HG03469 (cell line): ENCODE results near the gene CACNA2D1.
"Not testable (repeated sequence)": the region's sequence is repeated elsewhere in the genome, so short reads cannot be mapped to it uniquely, and the experiment has no call there.

Experiments
- ATAC-seq: cut with Tn5 transposase; IDR thresholded peaks from one replicate; pipeline ENCODE4 v1.9.1; 2021; ENCODE audit warnings: mild to moderate bottlenecking, moderate library complexity, moderate number of reproducible peaks; ENCODE audit not compliant: unreplicated experiment

CACNA2D1 gene

GRCh38 chr7:82435769-82436168 lies 7.8 kb downstream of the CACNA2D1 start:
- ATAC-seq = no peak

GRCh38 chr7:82434275-82435022 lies 9.1 kb downstream of the CACNA2D1 start:
- ATAC-seq = no peak

DNA sequence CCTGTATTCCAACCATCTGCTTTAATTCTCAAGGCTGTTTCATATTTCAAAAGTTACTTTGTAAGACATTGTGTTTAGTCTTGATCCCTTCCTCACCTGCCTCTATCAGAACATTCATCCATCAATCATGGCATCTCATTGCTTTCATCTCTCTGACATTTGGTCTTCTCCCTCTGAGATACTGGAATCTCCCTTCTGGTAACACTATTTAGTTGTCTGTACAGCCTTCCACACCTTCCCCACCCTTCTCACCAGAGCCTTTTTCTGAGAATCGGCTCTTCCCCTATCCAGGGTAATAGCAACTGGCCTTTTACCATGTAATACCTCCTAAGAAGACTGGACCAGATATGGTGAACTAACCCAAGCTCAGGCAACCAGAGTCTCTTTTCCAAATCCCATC lies 10.1 kb downstream of the CACNA2D1 start:
- no peak for ATAC-seq

- not testable (repeated sequence) for ATAC-seq
Measured at GRCh38 chr7:82432743-82433142, 10.8 kb downstream of the CACNA2D1 start.

DNA sequence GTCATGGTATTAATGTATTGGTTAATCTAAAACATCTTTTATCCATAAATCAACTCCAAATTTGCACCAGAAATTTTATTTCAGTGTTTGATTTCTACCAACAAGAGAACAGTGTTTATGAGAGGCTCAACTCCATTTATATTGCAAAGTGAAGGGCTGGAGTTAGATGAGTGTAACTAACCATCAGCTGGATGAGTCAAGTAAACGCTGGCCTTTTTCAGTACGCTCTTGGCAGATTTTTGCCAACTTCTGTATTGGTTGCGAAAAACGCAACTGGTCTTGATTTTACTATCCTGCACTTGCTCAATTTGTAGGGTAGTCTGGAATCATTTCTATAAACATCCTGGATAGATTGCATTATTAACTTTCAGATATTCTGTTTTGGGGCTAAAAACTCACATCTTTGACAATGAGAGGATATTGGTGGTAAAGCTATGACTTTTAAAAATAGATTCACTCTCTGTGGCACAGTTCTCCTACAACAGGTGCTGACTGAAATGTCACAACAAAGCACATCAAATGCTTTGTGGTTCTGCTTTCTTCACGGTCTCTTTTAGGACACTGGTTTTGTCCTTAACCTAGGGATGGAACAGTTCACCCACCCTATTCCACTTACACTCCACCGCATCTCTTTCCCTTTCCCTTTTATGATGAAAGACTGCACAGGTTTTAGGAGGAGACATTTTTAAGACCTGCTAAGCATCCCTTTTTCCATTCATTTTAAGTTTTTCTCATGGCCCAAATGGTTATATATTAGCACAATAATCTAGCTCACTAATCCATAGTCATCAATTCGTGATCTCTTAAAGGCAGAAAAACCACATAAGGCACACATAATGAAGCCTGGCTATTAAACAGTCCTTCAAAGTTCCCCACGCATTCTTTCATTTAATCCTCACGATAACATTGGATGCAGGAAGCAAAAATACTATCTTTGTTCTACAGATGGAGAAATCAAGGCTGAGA lies 12.8 kb downstream of the CACNA2D1 start:
- ATAC-seq = no peak

GRCh38 chr7:82429408-82429807 lies 14.2 kb downstream of the CACNA2D1 start:
- no peak for ATAC-seq

- ATAC-seq = no peak
Measured at GRCh38 chr7:82428186-82428961, 15.2 kb downstream of the CACNA2D1 start.

GRCh38 chr7:82423446-82423845 lies 20.1 kb downstream of the CACNA2D1 start:
- ATAC-seq = no peak

- no peak for ATAC-seq
Measured at GRCh38 chr7:82419200-82419599, 24.4 kb downstream of the CACNA2D1 start.

GRCh38 chr7:82417898-82418297 lies 25.7 kb downstream of the CACNA2D1 start:
- ATAC-seq = no peak

DNA sequence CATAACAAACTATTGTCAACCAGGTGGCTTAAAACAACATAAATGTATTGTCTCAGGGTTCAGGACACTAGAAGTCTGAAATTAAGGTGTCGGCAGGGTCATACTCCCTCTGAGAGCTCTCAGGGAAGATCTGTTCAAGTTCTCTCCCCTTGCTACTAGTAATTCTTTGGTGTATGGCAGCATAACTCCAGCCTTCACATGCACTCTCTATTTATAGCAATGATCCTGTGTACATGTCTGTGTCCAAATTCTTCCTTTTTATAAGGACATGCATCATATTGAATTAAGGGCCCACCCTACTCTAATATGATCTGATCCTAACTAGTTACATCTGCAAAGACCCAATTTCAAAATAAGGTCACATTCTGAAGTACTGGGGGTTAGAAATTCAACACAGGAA lies 27.2 kb downstream of the CACNA2D1 start:
- ATAC-seq = no peak

- no peak for ATAC-seq
Measured at GRCh38 chr7:82414389-82414788, 29.2 kb downstream of the CACNA2D1 start.

GRCh38 chr7:82413237-82413636 lies 30.3 kb downstream of the CACNA2D1 start:
- ATAC-seq = no peak

DNA sequence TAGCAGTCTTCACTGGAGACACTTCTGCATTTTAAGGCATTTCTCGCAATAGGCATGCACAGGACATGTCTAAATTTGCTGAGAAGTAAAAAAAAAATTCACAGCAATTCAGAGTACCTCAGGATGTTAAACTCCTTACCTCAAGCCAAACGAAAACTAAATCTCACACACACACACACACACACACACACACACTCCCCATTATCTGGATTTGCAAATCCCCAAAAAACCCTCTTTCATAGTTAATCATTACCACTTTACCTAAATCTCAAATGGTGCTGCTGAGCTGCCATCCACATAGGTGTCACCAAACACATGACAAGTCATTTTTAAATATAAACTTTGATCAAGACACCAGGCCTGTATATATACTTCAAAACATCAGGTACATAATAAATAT lies 31.8 kb downstream of the CACNA2D1 start:
- ATAC-seq = no peak

GRCh38 chr7:82410461-82410860 lies 33.1 kb downstream of the CACNA2D1 start:
- ATAC-seq = no peak

- ATAC-seq = no peak
Measured at GRCh38 chr7:82406937-82407336, 36.6 kb downstream of the CACNA2D1 start.

DNA sequence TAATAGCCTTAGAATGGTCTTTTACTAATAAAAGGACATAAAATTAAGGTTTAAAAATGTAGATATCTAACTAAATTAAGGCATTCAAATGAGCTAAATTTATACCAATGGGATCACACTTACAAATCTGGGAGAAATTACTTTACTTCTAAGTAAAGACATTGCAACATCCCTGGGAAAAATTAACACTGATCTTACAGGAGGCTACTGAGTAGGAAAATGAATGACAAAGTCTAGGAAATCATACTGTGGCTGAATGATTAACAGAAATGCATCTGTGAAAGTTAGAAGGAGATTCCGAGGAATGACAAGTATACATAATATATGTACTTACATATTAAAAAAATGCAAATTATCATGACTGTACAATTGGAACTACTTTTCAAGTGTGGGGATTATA lies 38.3 kb downstream of the CACNA2D1 start:
- ATAC-seq = no peak

DNA sequence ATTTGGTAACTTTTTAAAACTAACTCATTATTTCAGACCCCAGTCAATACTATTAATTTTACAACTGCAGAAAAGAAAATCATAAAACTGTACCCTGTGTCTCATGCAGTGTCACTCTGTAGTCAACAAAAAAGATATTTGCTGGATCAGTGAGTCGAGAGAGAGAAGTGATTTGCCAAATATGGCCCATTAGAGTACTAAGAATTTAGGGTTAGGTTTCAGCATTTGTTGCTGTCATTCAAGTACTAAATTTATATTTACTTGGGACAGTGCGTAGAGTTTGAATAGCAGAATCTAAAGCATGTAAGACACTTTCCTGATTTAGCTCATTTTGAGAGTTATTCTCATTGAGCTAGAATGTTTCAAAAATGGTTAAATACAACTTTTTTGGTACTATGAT lies 38.9 kb downstream of the CACNA2D1 start:
- ATAC-seq = no peak

- no peak for ATAC-seq
Measured at GRCh38 chr7:82404094-82404493, 39.5 kb downstream of the CACNA2D1 start.

GRCh38 chr7:82397879-82398524 lies 45.6 kb downstream of the CACNA2D1 start:
- no peak for ATAC-seq

DNA sequence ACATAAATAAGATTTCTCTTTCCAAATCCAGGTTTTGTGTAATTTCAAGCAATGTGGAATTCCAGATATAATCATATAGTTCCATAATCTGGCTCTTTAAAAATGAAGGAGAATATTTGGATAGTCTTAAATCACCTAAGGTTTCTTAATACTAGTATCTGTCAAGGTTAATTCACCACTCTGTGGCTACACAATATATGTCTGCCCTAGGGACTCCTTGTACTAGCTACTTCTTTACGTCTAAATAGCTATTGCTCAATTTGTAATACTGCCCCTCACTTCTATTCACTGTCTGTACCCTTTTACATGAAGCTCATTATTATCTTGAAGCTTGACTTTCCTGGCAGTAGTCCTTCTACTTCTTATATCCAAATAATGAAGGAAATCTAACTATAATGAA lies 47.2 kb downstream of the CACNA2D1 start:
- ATAC-seq = no peak
